K562 (cell line): ENCODE data around the gene KLHL24. TPM values are rescaled to one million over a fixed set of nuclear protein-coding genes. Genes with fewer than 3 reads are reported as not detected.

Experiments
- CHCHD3 ChIP-seq: fragments of 250-450 bp; sonication (Bioruptor Pico); IDR thresholded peaks from 2 replicates; pipeline ENCODE4 v2.1.2; 2022; ENCODE audit warnings: mild to moderate bottlenecking
- SMARCA5 ChIP-seq: fragments of 450-650 bp; IDR thresholded peaks from 2 replicates; pipeline ENCODE4 v1.6.1; 2016
- STAG1 ChIP-seq: sonication (generic); formaldehyde crosslinking; IDR thresholded peaks from 2 replicates; pipeline ENCODE4 v1.5.0; 2020; ENCODE audit warnings: missing genetic modification reagents, borderline replicate concordance
- ZKSCAN1 ChIP-seq: fragments of 150-350 bp; IDR thresholded peaks from 2 replicates; pipeline ENCODE4 v1.6.1; 2016; ENCODE audit warnings: low read depth, low read length
- polyA plus RNA-seq, 8 experiments: library from polyadenylated mRNA; depleted of rRNA in 4 of 8; stranded (reverse) in 5 of 8; unstranded in 3 of 8; fragments of >200 nt; fragmentation: Nextera tagmentation in 2 of 8; fragmentation: Illumina TruSeq in 1 of 8; extraction: Ambion mirVana in 2 of 8; extraction: Trizol in 1 of 8; gene quantifications; 2 replicates each; pipeline versions ENCODE4 v1.2.1 to v1.2.3, GENCODE V29; 2011 to 2014; ENCODE audit warnings: inconsistent platforms in 1 of 8, missing spikeins in 1 of 8
- total RNA-seq, 7 experiments: library from RNA; depleted of rRNA in 6 of 7; stranded (reverse); fragments of >200 nt in 6 of 7; fragmentation: Illumina TruSeq in 2 of 7; extraction: Trizol in 2 of 7; gene quantifications; 2 replicates each; pipeline versions ENCODE4 v1.2.1 to v1.2.3, GENCODE V29; 2011 to 2021; ENCODE audit warnings: low replicate concordance in 1 of 7
- TF ChIP-seq, protein P1 (sequence below): fragments of 200-800 bp; sonication (Bioruptor generic); IDR thresholded peaks from 2 replicates; pipeline ENCODE4 v1.6.1; 2016; ENCODE audit warnings: missing genetic modification characterization, missing compliant biosample characterization
- TF ChIP-seq, protein P2 (sequence below): fragments of 250-450 bp; sonication (Bioruptor Pico); IDR thresholded peaks from 2 replicates; pipeline ENCODE4 v1.8.0; 2021; ENCODE audit warnings: moderate library complexity, mild to moderate bottlenecking, inconsistent platforms
- TF ChIP-seq, protein P3 (sequence below): fragments of 450-650 bp; IDR thresholded peaks from 2 replicates; pipeline ENCODE4 v1.6.1; 2016; ENCODE audit warnings: borderline replicate concordance
- TF ChIP-seq, protein P4 (sequence below), 2 experiments: fragments of 450-650 bp in 1 of 2; sonication (generic) in 1 of 2; formaldehyde crosslinking in 1 of 2; IDR thresholded peaks; 2 replicates each; pipeline versions ENCODE4 v1.7.1 to v1.9.0; 2016 to 2022; ENCODE audit warnings: inconsistent platforms in 1 of 2, mild to moderate bottlenecking in 1 of 2, missing genetic modification reagents in 1 of 2

Gene KLHL24
- total and polyA plus RNA-seq, 9 of the 15 experiments (the other 6 are each of a cell fraction or from before 2014, with no cell fraction given): 3.3 to 21.2 (median 14.2) TPM

- TF ChIP-seq, protein P1, sequence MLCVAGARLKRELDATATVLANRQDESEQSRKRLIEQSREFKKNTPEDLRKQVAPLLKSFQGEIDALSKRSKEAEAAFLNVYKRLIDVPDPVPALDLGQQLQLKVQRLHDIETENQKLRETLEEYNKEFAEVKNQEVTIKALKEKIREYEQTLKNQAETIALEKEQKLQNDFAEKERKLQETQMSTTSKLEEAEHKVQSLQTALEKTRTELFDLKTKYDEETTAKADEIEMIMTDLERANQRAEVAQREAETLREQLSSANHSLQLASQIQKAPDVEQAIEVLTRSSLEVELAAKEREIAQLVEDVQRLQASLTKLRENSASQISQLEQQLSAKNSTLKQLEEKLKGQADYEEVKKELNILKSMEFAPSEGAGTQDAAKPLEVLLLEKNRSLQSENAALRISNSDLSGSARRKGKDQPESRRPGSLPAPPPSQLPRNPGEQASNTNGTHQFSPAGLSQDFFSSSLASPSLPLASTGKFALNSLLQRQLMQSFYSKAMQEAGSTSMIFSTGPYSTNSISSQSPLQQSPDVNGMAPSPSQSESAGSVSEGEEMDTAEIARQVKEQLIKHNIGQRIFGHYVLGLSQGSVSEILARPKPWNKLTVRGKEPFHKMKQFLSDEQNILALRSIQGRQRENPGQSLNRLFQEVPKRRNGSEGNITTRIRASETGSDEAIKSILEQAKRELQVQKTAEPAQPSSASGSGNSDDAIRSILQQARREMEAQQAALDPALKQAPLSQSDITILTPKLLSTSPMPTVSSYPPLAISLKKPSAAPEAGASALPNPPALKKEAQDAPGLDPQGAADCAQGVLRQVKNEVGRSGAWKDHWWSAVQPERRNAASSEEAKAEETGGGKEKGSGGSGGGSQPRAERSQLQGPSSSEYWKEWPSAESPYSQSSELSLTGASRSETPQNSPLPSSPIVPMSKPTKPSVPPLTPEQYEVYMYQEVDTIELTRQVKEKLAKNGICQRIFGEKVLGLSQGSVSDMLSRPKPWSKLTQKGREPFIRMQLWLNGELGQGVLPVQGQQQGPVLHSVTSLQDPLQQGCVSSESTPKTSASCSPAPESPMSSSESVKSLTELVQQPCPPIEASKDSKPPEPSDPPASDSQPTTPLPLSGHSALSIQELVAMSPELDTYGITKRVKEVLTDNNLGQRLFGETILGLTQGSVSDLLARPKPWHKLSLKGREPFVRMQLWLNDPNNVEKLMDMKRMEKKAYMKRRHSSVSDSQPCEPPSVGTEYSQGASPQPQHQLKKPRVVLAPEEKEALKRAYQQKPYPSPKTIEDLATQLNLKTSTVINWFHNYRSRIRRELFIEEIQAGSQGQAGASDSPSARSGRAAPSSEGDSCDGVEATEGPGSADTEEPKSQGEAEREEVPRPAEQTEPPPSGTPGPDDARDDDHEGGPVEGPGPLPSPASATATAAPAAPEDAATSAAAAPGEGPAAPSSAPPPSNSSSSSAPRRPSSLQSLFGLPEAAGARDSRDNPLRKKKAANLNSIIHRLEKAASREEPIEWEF: no peak
- TF ChIP-seq, protein P2, sequence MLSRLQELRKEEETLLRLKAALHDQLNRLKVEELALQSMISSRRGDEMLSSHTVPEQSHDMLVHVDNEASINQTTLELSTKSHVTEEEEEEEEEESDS (CRISPR knock-in tag): no peak
- TF ChIP-seq STAG1 (CRISPR knock-in tag) (no peak), ZKSCAN1 (no peak), SMARCA5 (no peak), CHCHD3 (CRISPR knock-in tag) (no peak)
- TF ChIP-seq, protein P3, sequence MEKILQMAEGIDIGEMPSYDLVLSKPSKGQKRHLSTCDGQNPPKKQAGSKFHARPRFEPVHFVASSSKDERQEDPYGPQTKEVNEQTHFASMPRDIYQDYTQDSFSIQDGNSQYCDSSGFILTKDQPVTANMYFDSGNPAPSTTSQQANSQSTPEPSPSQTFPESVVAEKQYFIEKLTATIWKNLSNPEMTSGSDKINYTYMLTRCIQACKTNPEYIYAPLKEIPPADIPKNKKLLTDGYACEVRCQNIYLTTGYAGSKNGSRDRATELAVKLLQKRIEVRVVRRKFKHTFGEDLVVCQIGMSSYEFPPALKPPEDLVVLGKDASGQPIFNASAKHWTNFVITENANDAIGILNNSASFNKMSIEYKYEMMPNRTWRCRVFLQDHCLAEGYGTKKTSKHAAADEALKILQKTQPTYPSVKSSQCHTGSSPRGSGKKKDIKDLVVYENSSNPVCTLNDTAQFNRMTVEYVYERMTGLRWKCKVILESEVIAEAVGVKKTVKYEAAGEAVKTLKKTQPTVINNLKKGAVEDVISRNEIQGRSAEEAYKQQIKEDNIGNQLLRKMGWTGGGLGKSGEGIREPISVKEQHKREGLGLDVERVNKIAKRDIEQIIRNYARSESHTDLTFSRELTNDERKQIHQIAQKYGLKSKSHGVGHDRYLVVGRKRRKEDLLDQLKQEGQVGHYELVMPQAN: no peak
- TF ChIP-seq, protein P4, sequence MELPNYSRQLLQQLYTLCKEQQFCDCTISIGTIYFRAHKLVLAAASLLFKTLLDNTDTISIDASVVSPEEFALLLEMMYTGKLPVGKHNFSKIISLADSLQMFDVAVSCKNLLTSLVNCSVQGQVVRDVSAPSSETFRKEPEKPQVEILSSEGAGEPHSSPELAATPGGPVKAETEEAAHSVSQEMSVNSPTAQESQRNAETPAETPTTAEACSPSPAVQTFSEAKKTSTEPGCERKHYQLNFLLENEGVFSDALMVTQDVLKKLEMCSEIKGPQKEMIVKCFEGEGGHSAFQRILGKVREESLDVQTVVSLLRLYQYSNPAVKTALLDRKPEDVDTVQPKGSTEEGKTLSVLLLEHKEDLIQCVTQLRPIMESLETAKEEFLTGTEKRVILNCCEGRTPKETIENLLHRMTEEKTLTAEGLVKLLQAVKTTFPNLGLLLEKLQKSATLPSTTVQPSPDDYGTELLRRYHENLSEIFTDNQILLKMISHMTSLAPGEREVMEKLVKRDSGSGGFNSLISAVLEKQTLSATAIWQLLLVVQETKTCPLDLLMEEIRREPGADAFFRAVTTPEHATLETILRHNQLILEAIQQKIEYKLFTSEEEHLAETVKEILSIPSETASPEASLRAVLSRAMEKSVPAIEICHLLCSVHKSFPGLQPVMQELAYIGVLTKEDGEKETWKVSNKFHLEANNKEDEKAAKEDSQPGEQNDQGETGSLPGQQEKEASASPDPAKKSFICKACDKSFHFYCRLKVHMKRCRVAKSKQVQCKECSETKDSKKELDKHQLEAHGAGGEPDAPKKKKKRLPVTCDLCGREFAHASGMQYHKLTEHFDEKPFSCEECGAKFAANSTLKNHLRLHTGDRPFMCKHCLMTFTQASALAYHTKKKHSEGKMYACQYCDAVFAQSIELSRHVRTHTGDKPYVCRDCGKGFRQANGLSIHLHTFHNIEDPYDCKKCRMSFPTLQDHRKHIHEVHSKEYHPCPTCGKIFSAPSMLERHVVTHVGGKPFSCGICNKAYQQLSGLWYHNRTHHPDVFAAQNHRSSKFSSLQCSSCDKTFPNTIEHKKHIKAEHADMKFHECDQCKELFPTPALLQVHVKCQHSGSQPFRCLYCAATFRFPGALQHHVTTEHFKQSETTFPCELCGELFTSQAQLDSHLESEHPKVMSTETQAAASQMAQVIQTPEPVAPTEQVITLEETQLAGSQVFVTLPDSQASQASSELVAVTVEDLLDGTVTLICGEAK (IDR thresholded peaks at IDR 0.05): no peak
- TF ChIP-seq, protein P4 (CRISPR knock-in tag; IDR thresholded peaks at IDR 0.05): no peak
Measured at GRCh38 chr3:183653209-183654064, 18.0 kb downstream of the KLHL24 start (continued).
